ENCODE data around the gene ZNF765. TPM values are rescaled to one million over a fixed set of nuclear protein-coding genes. Genes with fewer than 3 reads are reported as not detected.

Gene ZNF765
- total and polyA plus RNA-seq, 2 donors (not counting 3 experiments of a cell fraction or from before 2014, with no cell fraction given), result 2.5 to 7.7 TPM

DNA sequence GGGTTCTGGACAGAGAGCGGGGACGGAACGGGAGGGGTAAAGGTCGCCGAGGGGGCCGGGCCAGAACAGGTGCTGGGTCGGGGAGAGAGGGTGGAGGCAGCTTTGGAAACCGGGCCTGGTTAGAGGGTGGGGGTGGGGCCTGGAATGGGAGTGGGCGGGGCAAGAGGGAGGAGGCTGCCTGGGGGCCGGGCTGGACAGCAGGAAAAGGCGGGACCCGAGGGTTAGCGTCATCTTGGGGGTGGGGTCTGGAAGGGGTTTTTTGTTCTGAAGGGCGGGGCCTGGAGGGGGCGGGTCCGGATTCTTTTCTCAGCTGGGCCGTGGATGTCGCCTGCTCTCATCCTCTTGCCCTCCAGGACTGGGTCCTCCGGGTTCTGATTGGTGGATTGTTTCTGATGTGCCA is 68.3 kb downstream of the ZNF765 start:
- BruUV-seq (replicated peaks), result no TSS peak
- H3K4me3 ChIP-seq (replicated peaks in 1 of 3; ENCODE audit: insufficient read depth in 1 of 3, low read depth in 1 of 3, low read length in 3 of 3), result no peak overlapping the region
- H3K79me2 ChIP-seq (ENCODE audit: control insufficient read depth, insufficient read depth, low read length), result no peaks in the 10 kb centered on the region
- no peak overlapping the region for H3K4me2 ChIP-seq (ENCODE audit: insufficient read depth, low read length)
- no peaks in the 10 kb centered on the region for H3K9me1 ChIP-seq (replicated peaks; ENCODE audit: control insufficient read depth, extremely low read depth, insufficient read depth, low read length)
- CTCF ChIA-PET, result interaction anchor here (2.4 kb wide), 1 partner anchor 38 kb away, joined by 5 read pairs; no protein-coding TSS in a partner anchor
- no peak overlapping the region for H2AFZ ChIP-seq (ENCODE audit: low read depth, low read length)
- H3K4me1 ChIP-seq (ENCODE audit: control insufficient read depth, extremely low read depth, insufficient read depth, low read length), result peaks cover 1% of the 10 kb centered on the region
- H3K9ac ChIP-seq (replicated peaks; ENCODE audit: extremely low read depth, insufficient read depth, low read length), result no peak overlapping the region
- intact Hi-C loops (cut with micrococcal nuclease) (no loop called here), dilution Hi-C loops (cut with MboI; ENCODE audit: extremely low pct_ligation_motif_present, low sequenced_read_pairs) (no loop called here)
- POLR2A ChIA-PET, result no interaction called here
- TF ChIP-seq, protein P1, sequence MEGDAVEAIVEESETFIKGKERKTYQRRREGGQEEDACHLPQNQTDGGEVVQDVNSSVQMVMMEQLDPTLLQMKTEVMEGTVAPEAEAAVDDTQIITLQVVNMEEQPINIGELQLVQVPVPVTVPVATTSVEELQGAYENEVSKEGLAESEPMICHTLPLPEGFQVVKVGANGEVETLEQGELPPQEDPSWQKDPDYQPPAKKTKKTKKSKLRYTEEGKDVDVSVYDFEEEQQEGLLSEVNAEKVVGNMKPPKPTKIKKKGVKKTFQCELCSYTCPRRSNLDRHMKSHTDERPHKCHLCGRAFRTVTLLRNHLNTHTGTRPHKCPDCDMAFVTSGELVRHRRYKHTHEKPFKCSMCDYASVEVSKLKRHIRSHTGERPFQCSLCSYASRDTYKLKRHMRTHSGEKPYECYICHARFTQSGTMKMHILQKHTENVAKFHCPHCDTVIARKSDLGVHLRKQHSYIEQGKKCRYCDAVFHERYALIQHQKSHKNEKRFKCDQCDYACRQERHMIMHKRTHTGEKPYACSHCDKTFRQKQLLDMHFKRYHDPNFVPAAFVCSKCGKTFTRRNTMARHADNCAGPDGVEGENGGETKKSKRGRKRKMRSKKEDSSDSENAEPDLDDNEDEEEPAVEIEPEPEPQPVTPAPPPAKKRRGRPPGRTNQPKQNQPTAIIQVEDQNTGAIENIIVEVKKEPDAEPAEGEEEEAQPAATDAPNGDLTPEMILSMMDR (IDR thresholded peaks at IDR 0.05; ENCODE audit: extremely low read depth in 1 of 2, insufficient read depth in 1 of 2, low read depth in 1 of 2, low read length in 2 of 2), result no peak
- TF ChIP-seq POLR2AphosphoS5 (IDR thresholded peaks at IDR 0.05; ENCODE audit: insufficient read depth, low read depth, low read length) (no peak), GATA2 (IDR thresholded peaks at IDR 0.05; ENCODE audit: insufficient read depth, insufficient read length, low read depth, low read length) (no peak)
- TF ChIP-seq, protein P2, sequence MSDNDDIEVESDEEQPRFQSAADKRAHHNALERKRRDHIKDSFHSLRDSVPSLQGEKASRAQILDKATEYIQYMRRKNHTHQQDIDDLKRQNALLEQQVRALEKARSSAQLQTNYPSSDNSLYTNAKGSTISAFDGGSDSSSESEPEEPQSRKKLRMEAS (IDR thresholded peaks at IDR 0.05; ENCODE audit: insufficient read depth, insufficient read length), result no peak
- H3K27ac ChIP-seq (ENCODE audit: insufficient read depth, low read depth, low read length), result no peak overlapping the region
- no peaks in the 10 kb centered on the region for H3K9me3 ChIP-seq (replicated peaks; ENCODE audit: control insufficient read depth, insufficient read depth, low read length)
- FAIRE-seq (no peak), DNase-seq (ENCODE audit: low read depth, low spot score) (peak; percentile 15)
- no peaks in the 10 kb centered on the region for H3K36me3 ChIP-seq (ENCODE audit: control insufficient read depth in 2 of 2, extremely low read depth in 1 of 2, insufficient read depth in 2 of 2, low read length in 2 of 2)
- no peaks in the 10 kb centered on the region for H4K20me1 ChIP-seq (replicated peaks; ENCODE audit: control insufficient read depth, extremely low read depth, insufficient read depth, low read length)
- no peaks in the 10 kb centered on the region for H3K27me3 ChIP-seq (ENCODE audit: control insufficient read depth in 2 of 2, insufficient read depth in 2 of 2, low read length in 2 of 2)
